ENCODE results near the gene DPH6.
"Not testable (repeated sequence)": the region's sequence is repeated elsewhere in the genome, so short reads cannot be mapped to it uniquely, and the experiment has no call there.

The DPH6 gene

GRCh38 chr15:35484231-35484945 lies 61.6 kb downstream of the DPH6 start:
- DNase-seq: no peak

- DNase-seq: peak; percentile 62
Measured at GRCh38 chr15:35481992-35482391, 64.0 kb downstream of the DPH6 start.

GRCh38 chr15:35481064-35481463 lies 64.9 kb downstream of the DPH6 start:
- no peak for DNase-seq

- DNase-seq: no peak
Measured at GRCh38 chr15:35479423-35479822, 66.5 kb downstream of the DPH6 start.

- DNase-seq: peak; percentile 7
Measured at GRCh38 chr15:35477312-35478262, 68.4 kb downstream of the DPH6 start.

- no peak for DNase-seq
Measured at GRCh38 chr15:35471024-35471423, 74.9 kb downstream of the DPH6 start.

- DNase-seq: no peak
Measured at GRCh38 chr15:35470441-35470840, 75.5 kb downstream of the DPH6 start.

GRCh38 chr15:35466476-35466875 lies 79.5 kb downstream of the DPH6 start:
- DNase-seq: no peak

GRCh38 chr15:35465783-35466182 lies 80.2 kb downstream of the DPH6 start:
- no peak for DNase-seq

- DNase-seq: no peak
Measured at GRCh38 chr15:35460616-35461015, 85.3 kb downstream of the DPH6 start.

GRCh38 chr15:35458176-35458856 lies 87.6 kb downstream of the DPH6 start:
- peak; percentile 33 for DNase-seq

GRCh38 chr15:35455201-35455600 lies 90.8 kb downstream of the DPH6 start:
- peak; percentile 47 for DNase-seq

- DNase-seq: peak; percentile 43
Measured at GRCh38 chr15:35450492-35450891, 95.5 kb downstream of the DPH6 start.

- DNase-seq: peak; percentile 55
Measured at GRCh38 chr15:35448294-35448693, 97.7 kb downstream of the DPH6 start.

- peak; percentile 67 for DNase-seq
Measured at GRCh38 chr15:35445891-35446290, 100.1 kb downstream of the DPH6 start.

- peak; percentile 67 for DNase-seq
Measured at GRCh38 chr15:35444557-35445204, 101.3 kb downstream of the DPH6 start.

- no peak for DNase-seq
Measured at GRCh38 chr15:35443376-35443775, 102.6 kb downstream of the DPH6 start.

GRCh38 chr15:35442742-35443141 lies 103.2 kb downstream of the DPH6 start:
- peak; percentile 34 for DNase-seq

- DNase-seq: not testable (repeated sequence)
Measured at GRCh38 chr15:35441279-35441678, 104.7 kb downstream of the DPH6 start.

- DNase-seq: no peak
Measured at GRCh38 chr15:35440265-35440664, 105.7 kb downstream of the DPH6 start.

GRCh38 chr15:35439291-35439690 lies 106.7 kb downstream of the DPH6 start:
- DNase-seq: peak; percentile 96

- peak; percentile 59 for DNase-seq
Measured at GRCh38 chr15:35437157-35437556, 108.8 kb downstream of the DPH6 start.

GRCh38 chr15:35436422-35436821 lies 109.5 kb downstream of the DPH6 start:
- DNase-seq: no peak

Data from fibroblast of skin of back (primary cell).